Suprapubic skin (tissue), 4 donors: Measurements from ENCODE around the gene PRXL2A.

Experiments used
- EP300 ChIP-seq: sonication (generic); formaldehyde crosslinking; IDR thresholded peaks from one replicate; pipeline ENCODE4 v1.6.1; 2017; ENCODE audit warnings: antibody characterized with exemption
- POLR2A ChIP-seq, 2 donors: fragments of 450-650 bp; IDR thresholded peaks; one replicate each; pipeline ENCODE4 v1.6.1; 2017; ENCODE audit warnings: antibody characterized with exemption in 2 of 2, mild to moderate bottlenecking in 2 of 2, moderate library complexity in 2 of 2
- POLR2AphosphoS5 ChIP-seq, 3 donors: sonication (generic); formaldehyde crosslinking; IDR thresholded peaks; one replicate each; pipeline ENCODE4 v1.6.1; 2017; ENCODE audit warnings: antibody characterized with exemption in 3 of 3
- TF ChIP-seq, protein P1 (sequence below), 2 donors: fragments of 200-600 bp in 1 of 2; fragments of 450-650 bp in 1 of 2; sonication (generic) in 1 of 2; IDR thresholded peaks; one replicate each; pipeline ENCODE4 v1.5.1; 2016 to 2019; ENCODE audit warnings: antibody characterized with exemption in 2 of 2, mild to moderate bottlenecking in 1 of 2, moderate library complexity in 1 of 2

DNA sequence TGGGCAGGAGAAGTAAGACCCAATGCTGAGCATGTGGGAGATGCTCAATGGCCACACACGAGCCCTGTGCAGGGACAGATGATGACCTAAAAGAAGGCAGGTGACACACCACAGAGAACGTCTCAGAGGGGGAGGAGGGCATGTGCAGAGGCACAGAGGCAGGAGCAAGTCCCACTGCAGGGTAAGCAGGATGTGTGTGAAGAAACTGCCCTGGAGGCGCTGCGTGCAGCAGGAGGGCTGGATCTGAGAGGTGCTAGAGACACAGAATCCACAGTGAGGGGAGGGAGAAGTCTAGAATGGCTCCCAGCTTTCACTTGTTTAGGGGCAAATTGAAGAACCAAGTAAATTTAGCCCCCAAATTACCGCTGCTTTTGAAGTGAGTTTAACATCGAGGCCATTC lies 36.9 kb upstream of the PRXL2A start:
- TF ChIP-seq, protein P1, sequence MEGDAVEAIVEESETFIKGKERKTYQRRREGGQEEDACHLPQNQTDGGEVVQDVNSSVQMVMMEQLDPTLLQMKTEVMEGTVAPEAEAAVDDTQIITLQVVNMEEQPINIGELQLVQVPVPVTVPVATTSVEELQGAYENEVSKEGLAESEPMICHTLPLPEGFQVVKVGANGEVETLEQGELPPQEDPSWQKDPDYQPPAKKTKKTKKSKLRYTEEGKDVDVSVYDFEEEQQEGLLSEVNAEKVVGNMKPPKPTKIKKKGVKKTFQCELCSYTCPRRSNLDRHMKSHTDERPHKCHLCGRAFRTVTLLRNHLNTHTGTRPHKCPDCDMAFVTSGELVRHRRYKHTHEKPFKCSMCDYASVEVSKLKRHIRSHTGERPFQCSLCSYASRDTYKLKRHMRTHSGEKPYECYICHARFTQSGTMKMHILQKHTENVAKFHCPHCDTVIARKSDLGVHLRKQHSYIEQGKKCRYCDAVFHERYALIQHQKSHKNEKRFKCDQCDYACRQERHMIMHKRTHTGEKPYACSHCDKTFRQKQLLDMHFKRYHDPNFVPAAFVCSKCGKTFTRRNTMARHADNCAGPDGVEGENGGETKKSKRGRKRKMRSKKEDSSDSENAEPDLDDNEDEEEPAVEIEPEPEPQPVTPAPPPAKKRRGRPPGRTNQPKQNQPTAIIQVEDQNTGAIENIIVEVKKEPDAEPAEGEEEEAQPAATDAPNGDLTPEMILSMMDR (IDR thresholded peaks at IDR 0.05), result no peak
- TF ChIP-seq POLR2A (IDR thresholded peaks at IDR 0.05) (no peak), POLR2AphosphoS5 (IDR thresholded peaks at IDR 0.05) (no peak), EP300 (no peak)
